GM12878 (cell line): ENCODE measurements around the gene MEIS2. TPM values are rescaled to one million over a fixed set of nuclear protein-coding genes. Genes with fewer than 3 reads are reported as not detected.

Source experiments
- ATAC-seq: fragments of 200-7000 bp; cut with Tn5 transposase; 3 replicates; pipeline ENCODE4 v1.9.1; 2020; ENCODE audit warnings: mild to moderate bottlenecking, moderate library complexity
- BruUV-seq: library from RNA; stranded (reverse); fragments of 400-500 nt; replicated peaks from 2 replicates; lab custom pipeline; 2021; lab: Mats Ljungman, UMichigan
- CTCF ChIA-PET: fragments of 300-600 bp; sonication (Branson Sonifier 250); formaldehyde crosslinking; extraction: SDS; loops from one replicate; lab custom pipeline; 2021; ENCODE audit warnings: inconsistent platforms; lab: Yijun Ruan, JAX
- POLR2A ChIA-PET: fragments of 350-600 bp; formaldehyde crosslinking; extraction: SDS; loops from one replicate; lab custom pipeline; 2021; ENCODE audit warnings: inconsistent platforms; lab: Charles Lee
- RAD21 ChIA-PET: fragments of 300-600 bp; sonication (Branson Sonifier 250); formaldehyde crosslinking; loops from one replicate; lab custom pipeline; 2023; ENCODE audit warnings: antibody characterized with exemption; ENCODE audit not compliant: unreplicated experiment; lab: Charles Lee
- SMC1A ChIA-PET: fragments of 300-600 bp; sonication (Branson Sonifier 250); formaldehyde crosslinking; loops from one replicate; lab custom pipeline; 2023; ENCODE audit not compliant: unreplicated experiment, uncharacterized antibody; lab: Charles Lee
- DNase-seq: peaks from one replicate; pipeline ENCODE4 v3.0.0-alpha.2; 2011; ENCODE audit warnings: low read depth, low spot score
- FAIRE-seq: peaks from 3 replicates; lab custom pipeline; 2011; peaks lifted over from hg19 to GRCh38; lab: Jason Lieb, UNC
- H2AFZ ChIP-seq: 2 replicates; pipeline ENCODE4 v1.6.0; 2011; ENCODE audit warnings: low read depth, low read length, control low read depth; ENCODE audit not compliant: control insufficient read depth
- H3K27ac ChIP-seq: 2 replicates; pipeline ENCODE4 v1.5.1; 2011; ENCODE audit warnings: control low read depth; ENCODE audit not compliant: control insufficient read depth, insufficient read depth
- H3K27me3 ChIP-seq, 2 experiments: replicated peaks in 1 of 2; 2 replicates each; pipeline versions ENCODE4 v1.6.0 to v1.6.1; 2011; ENCODE audit warnings: low read length in 1 of 2; ENCODE audit not compliant: control insufficient read depth in 2 of 2, insufficient read depth in 2 of 2
- H3K36me3 ChIP-seq, 2 experiments: 2 replicates each; pipeline ENCODE4 v1.5.1; 2011; ENCODE audit warnings: low read length in 1 of 2; ENCODE audit not compliant: control insufficient read depth in 2 of 2, insufficient read depth in 2 of 2
- H3K4me1 ChIP-seq: 2 replicates; pipeline ENCODE4 v1.6.1; 2011; ENCODE audit warnings: mild to moderate bottlenecking, low read length, moderate library complexity, mixed read lengths; ENCODE audit not compliant: control insufficient read depth, insufficient read depth
- H3K4me2 ChIP-seq: 2 replicates; pipeline ENCODE4 v1.6.0; 2011; ENCODE audit warnings: control low read depth; ENCODE audit not compliant: control insufficient read depth, insufficient read depth
- H3K4me3 ChIP-seq: fragments of 200-600 bp; sonication (generic); 2 replicates; pipeline ENCODE4 v1.5.1; 2016
- H3K79me2 ChIP-seq: 2 replicates; pipeline ENCODE4 v1.6.0; 2011; ENCODE audit warnings: low read length; ENCODE audit not compliant: control insufficient read depth, insufficient read depth
- H3K9ac ChIP-seq: 2 replicates; pipeline ENCODE4 v1.8.0; 2011; ENCODE audit warnings: low read length, control low read depth, mixed read lengths; ENCODE audit not compliant: control insufficient read depth, insufficient read depth
- H3K9me3 ChIP-seq: replicated peaks from 3 replicates; pipeline ENCODE4 v1.5.1; 2011; ENCODE audit warnings: mild to moderate bottlenecking, low read length; ENCODE audit not compliant: control insufficient read depth, insufficient read depth
- H4K20me1 ChIP-seq: 2 replicates; pipeline ENCODE4 v1.6.0; 2011; ENCODE audit not compliant: control insufficient read depth, insufficient read depth
- CBX5 ChIP-seq: sonication (generic); IDR thresholded peaks from 2 replicates; pipeline ENCODE4 v1.6.1; 2016; ENCODE audit warnings: low read depth, moderate library complexity, mild to moderate bottlenecking, inconsistent platforms
- CHD4 ChIP-seq: fragments of 200-600 bp; sonication (generic); IDR thresholded peaks from 2 replicates; pipeline ENCODE4 v1.6.1; 2016; ENCODE audit warnings: mild to moderate bottlenecking
- DPF2 ChIP-seq: fragments of 450-650 bp; IDR thresholded peaks from 2 replicates; pipeline ENCODE4 v1.6.1; 2017; ENCODE audit warnings: mild to moderate bottlenecking
- FOXK2 ChIP-seq: fragments of 450-650 bp; IDR thresholded peaks from 2 replicates; pipeline ENCODE4 v1.6.1; 2017; ENCODE audit warnings: mild to moderate bottlenecking, moderate library complexity
- FOXM1 ChIP-seq: IDR thresholded peaks from 2 replicates; pipeline ENCODE4 v1.6.1; 2012; ENCODE audit warnings: low read depth, mild to moderate bottlenecking, inconsistent platforms, low read length, moderate library complexity
- GABPA ChIP-seq: IDR thresholded peaks from 2 replicates; pipeline ENCODE4 v1.6.1; 2014; ENCODE audit warnings: antibody characterized with exemption, low read depth, mild to moderate bottlenecking, inconsistent platforms
- HDAC2 ChIP-seq: fragments of 200-600 bp; sonication (generic); IDR thresholded peaks from 2 replicates; pipeline ENCODE4 v1.6.1; 2017
- MEF2A ChIP-seq: IDR thresholded peaks from 2 replicates; pipeline ENCODE4 v1.6.1; 2011; ENCODE audit warnings: low read depth, mild to moderate bottlenecking, low read length, moderate library complexity; ENCODE audit not compliant: insufficient read depth
- NFXL1 ChIP-seq: fragments of 450-650 bp; IDR thresholded peaks from 2 replicates; pipeline ENCODE4 v1.6.1; 2017; ENCODE audit warnings: antibody characterized with exemption, mild to moderate bottlenecking, borderline replicate concordance
- NFYA ChIP-seq: IDR thresholded peaks from 2 replicates; pipeline ENCODE4 v1.6.1; 2011; ENCODE audit warnings: low read depth, mild to moderate bottlenecking, low read length, improper control_type of control experiment, borderline replicate concordance
- PAX5 ChIP-seq: IDR thresholded peaks from 2 replicates; pipeline ENCODE4 v1.6.1; 2011; ENCODE audit warnings: low read depth, low read length, borderline replicate concordance
- POLR2AphosphoS5 ChIP-seq: IDR thresholded peaks from 2 replicates; pipeline ENCODE4 v1.6.1; 2011; ENCODE audit warnings: mild to moderate bottlenecking, low read length, inconsistent platforms
- SP1 ChIP-seq: IDR thresholded peaks from one replicate; pipeline ENCODE4 v1.6.1; 2011; ENCODE audit warnings: low read depth, low read length
- STAT3 ChIP-seq: IDR thresholded peaks from 2 replicates; pipeline ENCODE4 v1.6.1; 2011; ENCODE audit warnings: low read depth, low read length, improper control_type of control experiment
- TAF1 ChIP-seq: IDR thresholded peaks from 2 replicates; pipeline ENCODE4 v1.6.1; 2011; ENCODE audit warnings: mild to moderate bottlenecking, low read depth, low read length, borderline replicate concordance
- ZNF217 ChIP-seq: fragments of 450-650 bp; IDR thresholded peaks from 2 replicates; pipeline ENCODE4 v1.6.1; 2017; ENCODE audit warnings: antibody characterized with exemption, mild to moderate bottlenecking
- ZNF24 ChIP-seq: fragments of 450-650 bp; IDR thresholded peaks from 2 replicates; pipeline ENCODE4 v1.6.1; 2017; ENCODE audit warnings: antibody characterized with exemption, mild to moderate bottlenecking
- WGBS: methylation state at CpG from one replicate; pipeline ENCODE4 v1.1.6; 2016; ENCODE audit warnings: low lambda C conversion rate; ENCODE audit not compliant: insufficient replicate concordance, insufficient coverage; ENCODE audit errors: missing lambda C conversion rate; 5-methylcytosine and 5-hydroxymethylcytosine counted together
- in situ Hi-C: fragments of 300-500 bp; cut with MboI; formaldehyde crosslinking; loops from 9 replicates; pipeline ENCODE4 v1.14.3; 2018; ENCODE audit warnings: mixed read lengths
- intact Hi-C: fragments of 100-400 bp; cut with micrococcal nuclease; formaldehyde crosslinking; loops from one replicate; pipeline ENCODE4 v1.14.2; 2022; ENCODE audit not compliant: unreplicated experiment
- polyA plus RNA-seq, 11 experiments: library from polyadenylated mRNA; depleted of rRNA in 4 of 11; unstranded in 6 of 11; stranded (reverse) in 5 of 11; fragments of >200 nt; fragmentation: Nextera tagmentation in 4 of 11; fragmentation: Illumina TruSeq in 1 of 11; extraction: Ambion mirVana in 4 of 11; extraction: Trizol in 1 of 11; gene quantifications; 1 replicate in 1 of 11; 2 replicates in 10 of 11; pipeline versions ENCODE4 v1.2.1 to v1.2.3, GENCODE V29; 2011 to 2016; ENCODE audit warnings: inconsistent platforms in 2 of 11, missing spikeins in 2 of 11, low read depth in 1 of 11
- total RNA-seq, 4 experiments: library from RNA; depleted of rRNA in 3 of 4; stranded (reverse); fragments of >200 nt in 3 of 4; fragmentation: Illumina TruSeq in 1 of 4; extraction: Trizol in 1 of 4; gene quantifications; 2 replicates each; pipeline versions ENCODE4 v1.2.1 to v1.2.3, GENCODE V29; 2013 to 2021
- TF ChIP-seq, protein P1 (sequence below): IDR thresholded peaks from 2 replicates; pipeline ENCODE4 v1.6.1; 2011; ENCODE audit warnings: mild to moderate bottlenecking, low read depth, low read length, moderate library complexity; ENCODE audit not compliant: insufficient replicate concordance
- TF ChIP-seq, protein P2 (sequence below): IDR thresholded peaks from 2 replicates; pipeline ENCODE4 v1.6.1; 2011; ENCODE audit warnings: borderline replicate concordance, low read depth, mild to moderate bottlenecking, moderate library complexity, mixed read lengths, low read length; ENCODE audit not compliant: insufficient read depth; ENCODE audit errors: extremely low read length
- TF ChIP-seq, protein P3 (sequence below): fragments of 150-350 bp; IDR thresholded peaks from 2 replicates; pipeline ENCODE4 v1.6.1; 2014; ENCODE audit warnings: mild to moderate bottlenecking, low read depth, low read length
- TF ChIP-seq, protein P4 (sequence below): IDR thresholded peaks from 2 replicates; pipeline ENCODE4 v1.6.1; 2011; ENCODE audit warnings: low read depth, mild to moderate bottlenecking, low read length, moderate library complexity, borderline replicate concordance; ENCODE audit errors: extremely low read depth

Gene MEIS2
- total and polyA plus RNA-seq, 10 of the 15 experiments (the other 5 are each of a cell fraction or from before 2014, with no cell fraction given): 9.2 to 54.0 (median 20.4) TPM

DNA sequence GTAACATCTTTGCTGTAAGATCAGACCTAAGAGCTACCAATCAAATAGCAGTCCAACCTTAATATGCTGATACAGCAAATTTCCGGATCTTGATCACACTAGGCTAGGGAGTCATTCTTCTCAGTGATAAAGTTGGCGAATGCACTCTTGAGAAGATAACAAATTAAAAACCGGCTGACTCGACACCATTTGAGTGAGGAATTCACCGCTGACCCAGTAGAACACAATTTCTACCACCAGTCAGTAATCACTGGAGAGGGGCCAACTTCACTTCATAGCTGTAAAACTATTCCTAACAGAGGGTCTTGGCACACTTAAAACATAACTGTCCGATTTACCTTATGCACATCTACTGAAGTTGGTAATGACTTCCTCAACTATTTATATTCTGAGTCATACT is 47.2 kb downstream of the MEIS2 start:
- ATAC-seq: no peak
- SMC1A ChIA-PET: interaction anchor here (1.0 to 2.0 kb wide), 3 partner anchors 12 to 33 kb away, joined by 3 to 7 read pairs (median 5); no protein-coding TSS in a partner anchor
- intact Hi-C loops: loop anchor here (10.0 kb wide), 1 partner anchor 58 kb away; no protein-coding TSS in a partner anchor

DNA sequence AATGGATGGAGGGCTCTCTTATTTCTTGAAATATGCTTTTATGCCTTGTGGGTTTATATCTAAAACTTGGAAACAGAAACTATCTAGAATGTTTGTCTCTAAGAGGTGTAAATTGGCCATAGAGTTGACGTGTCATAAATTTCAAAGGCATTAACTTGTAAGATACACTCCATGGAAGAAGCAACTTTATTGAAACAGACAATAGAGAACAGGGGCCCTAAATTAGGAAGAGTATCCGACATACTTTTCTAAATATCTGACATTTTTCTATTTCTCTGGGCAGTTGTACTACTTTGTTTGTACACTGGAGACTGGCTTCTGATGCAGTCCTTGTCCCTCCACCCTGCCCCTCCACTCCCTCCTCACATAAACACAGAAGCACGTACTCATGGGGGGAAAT is 50.0 kb downstream of the MEIS2 start:
- FAIRE-seq (no peak), ATAC-seq (no peak), DNase-seq (no peak)
- H4K20me1 ChIP-seq: no peaks in the 10 kb centered on the region
- H3K27me3 ChIP-seq: no peaks in the 10 kb centered on the region
- intact Hi-C loops (loop anchor here (10.0 kb wide), 1 partner anchor 56 kb away; no protein-coding TSS in a partner anchor), in situ Hi-C loops (no loop called here)
- ChIA-PET SMC1A (interaction anchor here (2.7 kb wide), 1 partner anchor 10 kb away, joined by 8 read pairs; no protein-coding TSS in a partner anchor), POLR2A (no interaction called here), CTCF (no interaction called here), RAD21 (no interaction called here)
- BruUV-seq: no TSS peak
- no peak overlapping the region for H3K9ac ChIP-seq
- H3K4me1 ChIP-seq: no peaks in the 10 kb centered on the region
- no peak overlapping the region for H3K4me3 ChIP-seq
- H3K36me3 ChIP-seq: no peaks in the 10 kb centered on the region
- H3K9me3 ChIP-seq: no peaks in the 10 kb centered on the region
- no peak overlapping the region for H2AFZ ChIP-seq
- no peak overlapping the region for H3K27ac ChIP-seq
- H3K4me2 ChIP-seq: no peak overlapping the region
- 13% methylated on average over 3 of the region's 3 CpGs for WGBS
- H3K79me2 ChIP-seq: no peaks in the 10 kb centered on the region
- TF ChIP-seq, protein P1, sequence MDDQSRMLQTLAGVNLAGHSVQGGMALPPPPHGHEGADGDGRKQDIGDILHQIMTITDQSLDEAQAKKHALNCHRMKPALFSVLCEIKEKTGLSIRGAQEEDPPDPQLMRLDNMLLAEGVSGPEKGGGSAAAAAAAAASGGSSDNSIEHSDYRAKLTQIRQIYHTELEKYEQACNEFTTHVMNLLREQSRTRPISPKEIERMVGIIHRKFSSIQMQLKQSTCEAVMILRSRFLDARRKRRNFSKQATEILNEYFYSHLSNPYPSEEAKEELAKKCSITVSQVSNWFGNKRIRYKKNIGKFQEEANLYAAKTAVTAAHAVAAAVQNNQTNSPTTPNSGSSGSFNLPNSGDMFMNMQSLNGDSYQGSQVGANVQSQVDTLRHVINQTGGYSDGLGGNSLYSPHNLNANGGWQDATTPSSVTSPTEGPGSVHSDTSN: no peak
- no peak for TF ChIP-seq CHD4
- TF ChIP-seq, protein P2, sequence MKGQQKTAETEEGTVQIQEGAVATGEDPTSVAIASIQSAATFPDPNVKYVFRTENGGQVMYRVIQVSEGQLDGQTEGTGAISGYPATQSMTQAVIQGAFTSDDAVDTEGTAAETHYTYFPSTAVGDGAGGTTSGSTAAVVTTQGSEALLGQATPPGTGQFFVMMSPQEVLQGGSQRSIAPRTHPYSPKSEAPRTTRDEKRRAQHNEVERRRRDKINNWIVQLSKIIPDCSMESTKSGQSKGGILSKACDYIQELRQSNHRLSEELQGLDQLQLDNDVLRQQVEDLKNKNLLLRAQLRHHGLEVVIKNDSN: no peak
- TF ChIP-seq, protein P3, sequence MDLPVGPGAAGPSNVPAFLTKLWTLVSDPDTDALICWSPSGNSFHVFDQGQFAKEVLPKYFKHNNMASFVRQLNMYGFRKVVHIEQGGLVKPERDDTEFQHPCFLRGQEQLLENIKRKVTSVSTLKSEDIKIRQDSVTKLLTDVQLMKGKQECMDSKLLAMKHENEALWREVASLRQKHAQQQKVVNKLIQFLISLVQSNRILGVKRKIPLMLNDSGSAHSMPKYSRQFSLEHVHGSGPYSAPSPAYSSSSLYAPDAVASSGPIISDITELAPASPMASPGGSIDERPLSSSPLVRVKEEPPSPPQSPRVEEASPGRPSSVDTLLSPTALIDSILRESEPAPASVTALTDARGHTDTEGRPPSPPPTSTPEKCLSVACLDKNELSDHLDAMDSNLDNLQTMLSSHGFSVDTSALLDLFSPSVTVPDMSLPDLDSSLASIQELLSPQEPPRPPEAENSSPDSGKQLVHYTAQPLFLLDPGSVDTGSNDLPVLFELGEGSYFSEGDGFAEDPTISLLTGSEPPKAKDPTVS: no peak

More for the DNA sequence above, 47.2 kb downstream of the MEIS2 start:
- CTCF ChIA-PET: no interaction called here
- in situ Hi-C loops: no loop called here
- 45% methylated on average over 6 of the region's 6 CpGs for WGBS
- Histone ChIP-seq H3K4me3 (no peak overlapping the region), H3K27me3 (no peaks in the 10 kb centered on the region), H2AFZ (no peak overlapping the region), H3K9ac (no peak overlapping the region), H3K27ac (no peak overlapping the region)
- no TSS peak for BruUV-seq
- no peak for TF ChIP-seq MEF2A
- TF ChIP-seq NFXL1: no peak
- no peak for TF ChIP-seq FOXM1
- TF ChIP-seq HDAC2: no peak
- TF ChIP-seq ZNF24: no peak
- TF ChIP-seq FOXK2: no peak
- TF ChIP-seq TAF1: no peak
- no peak for TF ChIP-seq ZNF217
- no peak for TF ChIP-seq CBX5
- no peak for TF ChIP-seq STAT3
- no peak for TF ChIP-seq NFYA
- no peak for TF ChIP-seq DPF2
- TF ChIP-seq SP1: no peak
- no peak for TF ChIP-seq PAX5
- no peak for TF ChIP-seq POLR2AphosphoS5
- no peak for TF ChIP-seq GABPA
- TF ChIP-seq, protein P4, sequence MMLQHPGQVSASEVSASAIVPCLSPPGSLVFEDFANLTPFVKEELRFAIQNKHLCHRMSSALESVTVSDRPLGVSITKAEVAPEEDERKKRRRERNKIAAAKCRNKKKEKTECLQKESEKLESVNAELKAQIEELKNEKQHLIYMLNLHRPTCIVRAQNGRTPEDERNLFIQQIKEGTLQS: no peak
- TF ChIP-seq, all 136 proteins: peak for 0
- Histone ChIP-seq H3K4me2 (no peak overlapping the region), H3K79me2 (no peaks in the 10 kb centered on the region), H3K36me3 (no peaks in the 10 kb centered on the region), H4K20me1 (no peaks in the 10 kb centered on the region), H3K9me3 (no peaks in the 10 kb centered on the region), H3K4me1 (no peaks in the 10 kb centered on the region)
- DNase-seq (no peak), FAIRE-seq (no peak)
- ChIA-PET RAD21 (no interaction called here), POLR2A (no interaction called here)
